Trophoblast cell (in vitro differentiated cells and primary cell): ENCODE data around the gene AXIN2.

ENCODE experiments used
- DNase-seq, 2 donors: peaks; one replicate each; pipeline ENCODE4 v3.0.0-alpha.2; 2016
- H2AFZ ChIP-seq: 2 replicates; pipeline ENCODE4 v1.6.1; 2013; ENCODE audit warnings: low read length, moderate library complexity, mild to moderate bottlenecking; ENCODE audit not compliant: insufficient read depth, poor library complexity
- H2AK5ac ChIP-seq: 2 replicates; pipeline ENCODE4 v1.6.1; 2013; ENCODE audit warnings: mild to moderate bottlenecking, low read length
- H2BK120ac ChIP-seq: 2 replicates; pipeline ENCODE4 v1.6.1; 2013; ENCODE audit warnings: low read length, mild to moderate bottlenecking, moderate library complexity; ENCODE audit not compliant: insufficient read depth, poor library complexity
- H2BK12ac ChIP-seq: 2 replicates; pipeline ENCODE4 v1.6.1; 2013; ENCODE audit warnings: mild to moderate bottlenecking, low read length, moderate library complexity
- H2BK5ac ChIP-seq: 2 replicates; pipeline ENCODE4 v1.6.1; 2013; ENCODE audit warnings: low read length, low read depth, moderate library complexity, mild to moderate bottlenecking; ENCODE audit not compliant: poor library complexity
- H3K14ac ChIP-seq: 2 replicates; pipeline ENCODE4 v1.6.1; 2013; ENCODE audit warnings: mild to moderate bottlenecking, low read length
- H3K18ac ChIP-seq: 2 replicates; pipeline ENCODE4 v1.6.1; 2013; ENCODE audit warnings: mild to moderate bottlenecking, low read length
- H3K23ac ChIP-seq: 2 replicates; pipeline ENCODE4 v1.6.1; 2013; ENCODE audit warnings: low read length
- H3K27ac ChIP-seq: 2 replicates; pipeline ENCODE4 v1.5.1; 2013; ENCODE audit warnings: low read depth, mild to moderate bottlenecking, inconsistent platforms, low read length, moderate library complexity
- H3K27me3 ChIP-seq: 2 replicates; pipeline ENCODE4 v1.6.1; 2013; ENCODE audit warnings: inconsistent platforms, mild to moderate bottlenecking, low read length, moderate library complexity; ENCODE audit not compliant: insufficient read depth
- H3K36me3 ChIP-seq, 2 experiments: 1 replicate in 1 of 2; 2 replicates in 1 of 2; pipeline ENCODE4 v1.6.1; 2013; ENCODE audit warnings: low read length in 2 of 2, mild to moderate bottlenecking in 2 of 2, moderate library complexity in 1 of 2; ENCODE audit not compliant: insufficient read depth in 2 of 2, control insufficient read depth in 1 of 2
- H3K4ac ChIP-seq: 2 replicates; pipeline ENCODE4 v1.6.1; 2013; ENCODE audit warnings: low read depth, mild to moderate bottlenecking, low read length, moderate library complexity
- H3K4me1 ChIP-seq, 2 experiments: 1 replicate in 1 of 2; 2 replicates in 1 of 2; pipeline ENCODE4 v1.6.1; 2013; ENCODE audit warnings: low read length in 2 of 2, mild to moderate bottlenecking in 2 of 2, moderate library complexity in 1 of 2; ENCODE audit not compliant: insufficient read depth in 2 of 2, control insufficient read depth in 1 of 2
- H3K4me2 ChIP-seq: 2 replicates; pipeline ENCODE4 v1.6.1; 2013; ENCODE audit warnings: inconsistent platforms, mild to moderate bottlenecking, low read length, moderate library complexity
- H3K4me3 ChIP-seq: 2 replicates; pipeline ENCODE4 v1.5.1; 2013; ENCODE audit warnings: mild to moderate bottlenecking, low read depth, low read length, inconsistent platforms
- H3K79me1 ChIP-seq: one replicate; pipeline ENCODE4 v1.6.1; 2013; ENCODE audit warnings: low read length
- H3K79me2 ChIP-seq: 2 replicates; pipeline ENCODE4 v1.6.1; 2013; ENCODE audit warnings: low read length, mild to moderate bottlenecking; ENCODE audit not compliant: control insufficient read depth, insufficient read depth, poor library complexity
- H3K9ac ChIP-seq: 2 replicates; pipeline ENCODE4 v1.6.1; 2013; ENCODE audit warnings: mild to moderate bottlenecking, low read length
- H3K9me3 ChIP-seq: 2 replicates; pipeline ENCODE4 v1.6.1; 2013; ENCODE audit warnings: low read depth, mild to moderate bottlenecking, control low read depth, inconsistent platforms, low read length; ENCODE audit not compliant: insufficient read depth
- H4K12ac ChIP-seq: 2 replicates; pipeline ENCODE4 v1.6.1; 2013; ENCODE audit warnings: low read depth, mild to moderate bottlenecking, low read length, moderate library complexity
- H4K8ac ChIP-seq: 2 replicates; pipeline ENCODE4 v1.6.1; 2013; ENCODE audit warnings: low read depth, mild to moderate bottlenecking, low read length, moderate library complexity
- H4K91ac ChIP-seq: one replicate; pipeline ENCODE4 v1.6.1; 2013; ENCODE audit warnings: low read depth, mild to moderate bottlenecking, low read length, moderate library complexity
- WGBS: extraction: QIAGEN DNeasy Blood & Tissue Kit; methylation state at CpG from one replicate; pipeline ENCODE4 v1.1.7; 2013; ENCODE audit warnings: missing lambda C conversion rate; ENCODE audit not compliant: insufficient read length, insufficient coverage; ENCODE audit errors: extremely low coverage; 5-methylcytosine and 5-hydroxymethylcytosine counted together

AXIN2 gene

GRCh38 chr17:65592125-65592965 is 30.9 kb upstream of the AXIN2 start:
- no CpG with 5 or more reads among the region's 7 CpGs for WGBS
- no peak overlapping the region for H2AK5ac ChIP-seq
- H2BK120ac ChIP-seq = no peak overlapping the region
- H3K4ac ChIP-seq = no peak overlapping the region
- H3K4me3 ChIP-seq = no peak overlapping the region
- DNase-seq = no peak
- no peaks in the 10 kb centered on the region for H3K9me3 ChIP-seq
- no peak overlapping the region for H3K27ac ChIP-seq
- H2BK12ac ChIP-seq = no peak overlapping the region
- no peaks in the 10 kb centered on the region for H3K79me2 ChIP-seq
- H3K36me3 ChIP-seq = no peaks in the 10 kb centered on the region
- H4K8ac ChIP-seq = no peak overlapping the region
- H3K4me2 ChIP-seq = no peak overlapping the region
- no peak overlapping the region for H3K18ac ChIP-seq
- no peak overlapping the region for H3K23ac ChIP-seq
- H3K9ac ChIP-seq = no peak overlapping the region
- peaks cover 0 to 2% of the 10 kb centered on the region in 2 experiments for H3K4me1 ChIP-seq
- no peaks in the 10 kb centered on the region for H3K27me3 ChIP-seq
- H3K79me1 ChIP-seq = no peaks in the 10 kb centered on the region
- no peak overlapping the region for H4K91ac ChIP-seq
- H2AFZ ChIP-seq = no peak overlapping the region
- H3K14ac ChIP-seq = no peak overlapping the region
- no peak overlapping the region for H4K12ac ChIP-seq
- H2BK5ac ChIP-seq = no peak overlapping the region

DNA sequence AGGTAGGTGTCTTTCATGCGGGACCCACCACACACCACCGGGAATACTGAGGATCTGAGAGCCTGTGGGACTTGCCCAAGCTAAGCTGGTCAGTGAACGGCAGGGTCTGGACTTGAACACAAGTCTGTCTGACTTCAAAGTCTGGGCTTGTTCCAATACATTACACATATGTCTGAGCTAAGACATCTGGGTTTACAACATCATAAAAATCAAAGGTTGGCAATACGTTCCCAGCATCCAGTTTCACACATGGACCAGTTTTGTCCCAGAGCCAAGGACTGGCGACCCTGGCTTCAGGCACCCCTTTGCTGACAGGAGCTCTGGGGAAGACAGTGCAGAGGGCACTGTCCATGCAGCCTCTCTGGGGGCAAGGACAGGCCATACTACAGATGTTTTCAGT is 27.9 kb upstream of the AXIN2 start:
- H4K8ac ChIP-seq = no peak overlapping the region
- no peak overlapping the region for H2BK120ac ChIP-seq
- H3K18ac ChIP-seq = no peak overlapping the region
- H3K4me1 ChIP-seq = peaks cover 0 to 2% of the 10 kb centered on the region in 2 experiments
- no peak overlapping the region for H3K9ac ChIP-seq
- H2BK12ac ChIP-seq = no peak overlapping the region
- no peak overlapping the region for H3K14ac ChIP-seq
- H2AFZ ChIP-seq = no peak overlapping the region
- H3K79me2 ChIP-seq = no peaks in the 10 kb centered on the region
- H4K91ac ChIP-seq = no peak overlapping the region
- no peak overlapping the region for H3K4me2 ChIP-seq
- H3K36me3 ChIP-seq = no peaks in the 10 kb centered on the region
- no peak for DNase-seq
- H3K4me3 ChIP-seq = no peak overlapping the region
- H3K79me1 ChIP-seq = no peaks in the 10 kb centered on the region
- no peak overlapping the region for H2BK5ac ChIP-seq
- no peak overlapping the region for H3K4ac ChIP-seq
- H3K27ac ChIP-seq = no peak overlapping the region
- H2AK5ac ChIP-seq = no peak overlapping the region
- H4K12ac ChIP-seq = no peak overlapping the region
- no peaks in the 10 kb centered on the region for H3K27me3 ChIP-seq
- WGBS = no CpG with 5 or more reads among the region's 5 CpGs
- H3K23ac ChIP-seq = no peak overlapping the region
- H3K9me3 ChIP-seq = no peaks in the 10 kb centered on the region

GRCh38 chr17:65588181-65588808 is 26.8 kb upstream of the AXIN2 start:
- no peak overlapping the region for H2BK5ac ChIP-seq
- no peak overlapping the region for H3K27ac ChIP-seq
- no peaks in the 10 kb centered on the region for H3K36me3 ChIP-seq
- no peak overlapping the region for H4K12ac ChIP-seq
- no peak overlapping the region for H2BK120ac ChIP-seq
- no peak overlapping the region for H3K9ac ChIP-seq
- H3K9me3 ChIP-seq = no peaks in the 10 kb centered on the region
- H3K4me1 ChIP-seq = no peaks in the 10 kb centered on the region
- H3K4ac ChIP-seq = no peak overlapping the region
- peak; percentile 66 to 89 for DNase-seq
- no peak overlapping the region for H2BK12ac ChIP-seq
- H2AK5ac ChIP-seq = no peak overlapping the region
- H3K23ac ChIP-seq = no peak overlapping the region
- no peak overlapping the region for H3K18ac ChIP-seq
- H3K4me2 ChIP-seq = no peak overlapping the region
- no peak overlapping the region for H4K91ac ChIP-seq
- H2AFZ ChIP-seq = no peak overlapping the region
- WGBS = no CpG with 5 or more reads among the region's 9 CpGs
- H3K79me1 ChIP-seq = no peaks in the 10 kb centered on the region
- no peak overlapping the region for H3K14ac ChIP-seq
- H4K8ac ChIP-seq = no peak overlapping the region
- H3K27me3 ChIP-seq = no peaks in the 10 kb centered on the region
- no peaks in the 10 kb centered on the region for H3K79me2 ChIP-seq
- H3K4me3 ChIP-seq = no peak overlapping the region

- no peaks in the 10 kb centered on the region for H3K4me1 ChIP-seq
- no peak overlapping the region for H2AFZ ChIP-seq
- no peak overlapping the region for H3K14ac ChIP-seq
- H3K18ac ChIP-seq = no peak overlapping the region
- no peak overlapping the region for H3K4me3 ChIP-seq
- no peaks in the 10 kb centered on the region for H3K27me3 ChIP-seq
- H4K8ac ChIP-seq = no peak overlapping the region
- H3K23ac ChIP-seq = no peak overlapping the region
- no peaks in the 10 kb centered on the region for H3K9me3 ChIP-seq
- no peak overlapping the region for H3K9ac ChIP-seq
- no peak overlapping the region for H3K4ac ChIP-seq
- no peak overlapping the region for H4K91ac ChIP-seq
- no peak overlapping the region for H3K27ac ChIP-seq
- H3K36me3 ChIP-seq = no peaks in the 10 kb centered on the region
- H3K79me2 ChIP-seq = no peaks in the 10 kb centered on the region
- H3K79me1 ChIP-seq = no peaks in the 10 kb centered on the region
- H3K4me2 ChIP-seq = no peak overlapping the region
- no peak overlapping the region for H2BK120ac ChIP-seq
- WGBS = no CpG with 5 or more reads among the region's 10 CpGs
- H2BK12ac ChIP-seq = no peak overlapping the region
- no peak for DNase-seq
- no peak overlapping the region for H4K12ac ChIP-seq
- H2BK5ac ChIP-seq = no peak overlapping the region
- no peak overlapping the region for H2AK5ac ChIP-seq
Measured at GRCh38 chr17:65587534-65588180, 26.2 kb upstream of the AXIN2 start.
